Activated CD4-positive, alpha-beta T cell treated with anti-CD3 and anti-CD28 coated beads for 24 hours (primary cell): ENCODE data around the gene ARHGEF40.

Experiments used
- DNase-seq, 2 donors: peaks; one replicate each; pipeline ENCODE4 v3.0.0-alpha.2; 2020; ENCODE audit warnings: low read depth in 2 of 2

The ARHGEF40 gene

DNA sequence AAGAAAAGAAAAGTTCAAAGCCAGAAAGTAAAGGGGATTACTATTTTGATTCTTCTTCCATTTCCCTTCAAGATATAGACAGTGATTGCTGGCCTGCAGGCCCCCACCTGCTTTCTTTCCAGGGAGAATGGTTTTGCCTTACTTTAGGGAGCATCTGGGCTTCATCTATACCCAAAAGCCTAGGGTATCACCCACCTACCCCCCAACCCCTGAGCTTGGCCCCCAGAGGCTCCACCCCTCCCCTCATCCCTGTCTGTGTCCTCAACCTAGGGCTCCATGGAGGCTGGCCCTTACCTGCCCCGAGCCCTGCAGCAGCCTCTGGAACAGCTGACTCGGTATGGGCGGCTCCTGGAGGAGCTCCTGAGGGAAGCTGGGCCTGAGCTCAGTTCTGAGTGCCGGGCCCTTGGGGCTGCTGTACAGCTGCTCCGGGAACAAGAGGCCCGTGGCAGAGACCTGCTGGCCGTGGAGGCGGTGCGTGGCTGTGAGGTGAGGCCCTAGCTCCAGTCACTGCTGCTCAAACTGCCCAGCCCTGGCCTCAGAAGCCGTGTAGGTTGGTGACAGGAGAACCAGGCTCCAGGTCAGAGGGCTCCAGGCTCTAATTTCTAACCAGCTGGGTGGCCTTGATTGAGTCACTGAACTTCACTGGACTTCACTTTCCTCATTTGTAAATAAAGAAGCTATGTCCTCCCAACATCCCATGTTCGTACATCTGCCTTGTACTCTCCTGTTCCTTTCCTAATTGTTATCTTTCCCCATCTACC is 13.6 kb downstream of the ARHGEF40 start:
- no peak for DNase-seq

DNA sequence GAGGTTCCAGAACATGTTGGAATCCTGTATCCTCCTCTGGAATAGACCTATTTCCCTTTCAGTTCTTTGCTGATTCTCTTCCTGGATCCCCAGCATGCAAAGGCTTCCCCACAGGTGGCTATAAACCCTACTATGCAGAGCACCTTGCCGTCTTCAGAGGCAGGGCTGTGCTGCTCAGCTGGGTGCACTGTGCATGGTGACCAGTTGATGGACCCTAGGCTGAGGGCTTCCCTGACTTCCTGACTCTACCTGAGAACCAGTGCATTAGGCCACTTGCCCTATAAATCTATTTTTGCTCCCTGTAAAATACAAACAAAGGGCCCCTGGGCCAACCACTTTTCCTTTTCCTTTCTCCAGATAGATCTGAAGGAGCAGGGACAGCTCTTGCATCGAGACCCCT is 14.3 kb downstream of the ARHGEF40 start:
- DNase-seq, result no peak

DNA sequence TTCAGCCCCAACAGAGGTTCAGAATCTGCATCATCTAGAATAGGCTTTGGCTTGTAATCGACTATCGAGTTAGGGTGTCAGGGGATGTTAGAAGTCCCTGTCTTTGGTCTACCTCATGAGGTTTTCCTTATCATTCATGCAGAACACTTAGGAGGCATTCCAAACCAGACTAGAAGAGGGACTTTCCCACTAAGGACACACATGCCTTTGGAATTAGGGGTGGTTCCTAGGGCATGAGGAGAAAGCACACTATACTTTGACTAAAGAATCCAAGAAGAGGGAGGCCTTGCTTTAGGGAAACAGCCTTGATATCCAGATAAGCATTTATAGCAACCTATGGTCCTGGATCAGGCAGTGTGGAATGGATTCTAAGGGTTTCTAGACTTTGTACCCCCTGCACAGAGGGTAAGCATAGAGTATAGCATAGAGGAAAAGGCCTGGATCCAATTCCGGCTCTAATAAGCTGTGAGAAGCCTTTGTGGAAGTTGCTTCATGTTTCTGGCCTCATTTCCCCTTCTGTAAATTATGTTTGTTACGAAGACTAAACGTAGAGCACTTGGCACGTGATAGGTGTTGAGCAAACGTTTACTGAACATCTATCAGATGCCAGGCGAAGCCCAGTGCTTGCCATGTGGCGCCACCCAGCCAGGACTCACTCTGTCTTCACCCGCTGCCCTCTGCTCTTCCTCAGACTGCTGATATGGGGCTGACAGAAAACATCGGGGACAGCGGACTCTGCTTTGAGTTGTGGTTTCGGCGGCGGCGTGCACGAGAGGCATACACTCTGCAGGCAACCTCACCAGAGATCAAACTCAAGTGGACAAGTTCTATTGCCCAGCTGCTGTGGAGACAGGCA is 15.1 kb downstream of the ARHGEF40 start:
- no peak for DNase-seq

DNA sequence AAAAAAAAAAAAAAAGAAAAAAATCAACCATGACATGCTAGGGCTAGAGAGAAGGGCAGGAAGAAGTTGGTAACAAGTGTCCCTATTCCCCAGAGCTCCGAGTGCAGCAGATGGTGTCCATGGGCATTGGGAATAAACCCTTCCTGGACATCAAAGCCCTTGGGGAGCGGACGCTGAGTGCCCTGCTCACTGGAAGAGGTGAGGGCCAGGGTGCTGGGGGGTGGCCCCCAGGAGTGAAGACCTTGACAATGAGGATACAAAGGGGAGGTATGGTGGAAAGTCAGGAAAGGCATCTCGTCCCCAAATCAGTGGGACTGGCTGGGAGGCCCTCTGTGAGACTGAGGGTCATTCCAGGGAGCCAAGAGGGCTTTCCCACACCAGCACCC is 16.8 kb downstream of the ARHGEF40 start:
- no peak for DNase-seq

DNA sequence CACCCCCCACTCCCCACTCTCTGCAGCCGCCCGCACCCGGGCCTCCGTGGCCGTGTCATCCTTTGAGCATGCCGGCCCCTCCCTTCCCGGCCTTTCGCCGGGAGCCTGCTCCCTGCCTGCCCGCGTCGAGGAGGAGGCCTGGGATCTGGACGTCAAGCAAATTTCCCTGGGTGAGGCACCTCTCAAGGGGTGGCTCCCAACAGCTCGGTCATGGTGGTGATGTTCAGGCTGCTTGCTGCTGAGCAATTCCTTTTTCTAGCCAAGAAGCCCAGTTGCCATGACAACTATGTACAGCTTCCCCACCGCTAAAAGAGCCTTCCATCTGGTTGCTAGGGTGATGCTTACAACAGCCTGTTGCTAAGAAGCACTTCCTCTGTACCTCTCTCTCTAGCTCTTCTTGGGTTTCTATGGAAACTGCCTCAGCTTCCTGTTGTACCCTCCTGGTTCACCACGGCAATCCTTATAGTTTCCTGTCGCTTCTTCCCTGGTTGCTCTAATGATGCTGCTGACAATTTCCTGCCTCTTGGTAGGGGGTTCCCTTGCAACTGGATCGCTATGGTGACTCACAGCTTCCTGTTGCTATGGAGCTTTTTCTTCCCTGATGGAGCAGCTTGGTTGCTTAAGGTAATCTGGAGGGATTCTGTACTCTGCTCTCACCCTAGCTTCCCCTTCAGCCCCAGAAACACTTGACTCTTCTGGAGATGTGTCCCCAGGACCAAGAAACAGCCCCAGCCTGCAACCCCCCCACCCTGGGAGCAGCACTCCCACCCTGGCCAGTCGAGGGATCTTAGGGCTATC is 17.4 kb downstream of the ARHGEF40 start:
- DNase-seq, result no peak

DNA sequence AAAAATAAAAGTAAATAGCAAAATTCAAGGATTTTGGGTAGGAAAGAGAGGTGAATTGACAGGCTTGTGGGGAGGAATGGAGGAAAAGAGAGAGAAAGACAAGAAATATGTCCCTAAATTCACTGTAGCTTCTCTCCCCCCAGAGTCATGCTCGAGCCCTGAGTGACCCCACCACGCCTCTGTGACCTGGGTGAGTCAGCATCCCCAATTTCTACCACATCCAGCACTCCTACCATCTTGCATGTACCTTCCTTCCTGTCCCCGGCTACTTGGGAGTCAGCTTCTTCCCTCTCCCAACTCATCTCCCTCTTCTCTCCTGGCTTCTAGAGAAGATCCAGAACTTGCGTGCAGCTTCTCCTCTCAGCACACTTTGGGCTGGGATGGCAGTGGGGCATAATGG is 18.6 kb downstream of the ARHGEF40 start:
- no peak for DNase-seq

DNA sequence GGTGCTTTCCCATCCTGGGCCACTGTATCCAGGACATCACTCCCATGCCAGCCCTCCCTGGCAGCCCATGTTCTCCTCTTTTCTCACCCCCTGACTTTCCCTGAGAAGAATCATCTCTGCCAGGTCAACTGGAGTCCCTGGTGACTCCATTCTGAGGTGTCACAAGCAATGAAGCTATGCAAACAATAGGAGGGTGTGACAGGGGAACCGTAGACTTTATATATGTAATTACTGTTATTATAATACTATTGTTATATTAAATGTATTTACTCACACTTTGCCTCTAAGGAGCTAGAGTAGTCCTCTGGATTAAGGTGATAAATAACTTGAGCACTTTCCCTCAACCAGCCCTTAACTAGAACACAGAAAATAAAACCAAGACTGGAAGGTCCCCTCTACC is 19.2 kb downstream of the ARHGEF40 start:
- DNase-seq, result no peak

DNA sequence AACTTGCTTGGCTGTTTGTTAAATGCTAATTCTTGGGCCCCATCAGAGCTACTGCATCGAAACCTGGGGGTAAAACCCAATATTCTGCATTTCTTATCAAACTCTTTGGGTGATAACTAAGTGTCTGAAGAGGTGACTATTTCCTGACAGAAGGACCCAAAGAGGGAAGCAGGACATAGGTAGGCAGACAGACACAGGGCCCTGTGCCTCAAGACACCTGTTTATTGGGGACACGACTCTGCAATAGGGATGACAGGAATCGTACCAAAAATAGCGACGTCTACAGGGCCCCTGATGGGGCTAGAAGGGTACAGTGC is 19.7 kb downstream of the ARHGEF40 start:
- no peak for DNase-seq

DNA sequence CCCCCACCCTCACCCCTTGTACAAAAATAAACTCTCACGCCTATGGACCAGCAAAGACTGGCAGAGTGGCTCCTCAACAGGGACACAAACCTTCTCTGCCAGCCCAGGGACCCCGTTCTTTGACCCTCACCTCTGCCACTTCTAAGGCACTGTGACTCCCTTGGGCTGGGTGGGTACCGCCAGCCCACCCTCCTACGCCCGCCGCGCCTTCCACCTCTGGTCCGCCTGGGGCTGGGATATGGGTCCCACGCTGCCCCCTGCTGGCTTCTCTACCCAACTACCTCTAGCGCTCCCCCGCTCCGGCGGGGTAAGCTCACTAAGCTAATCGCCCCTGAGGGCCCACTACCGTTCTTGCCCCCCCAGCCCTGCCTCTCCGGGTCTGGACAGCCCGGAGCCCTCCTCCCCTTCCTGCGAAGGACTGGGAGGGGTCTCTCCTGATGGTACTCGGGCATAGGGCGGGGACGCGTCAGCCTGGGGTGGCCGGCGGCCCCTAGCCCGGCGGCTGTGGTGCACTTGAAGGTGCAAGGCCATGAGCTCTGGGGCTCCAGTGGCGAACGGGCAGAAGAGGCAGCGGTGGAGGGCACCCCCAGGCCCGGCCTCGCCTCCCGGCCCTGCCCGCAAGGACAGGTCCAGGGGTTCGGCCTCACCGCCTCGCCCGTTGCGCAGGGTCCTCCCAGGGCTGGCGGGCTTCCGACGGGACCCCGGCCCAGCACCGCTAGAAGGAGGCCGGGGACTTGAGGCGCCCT is 20.3 kb downstream of the ARHGEF40 start:
- no peak for DNase-seq

DNA sequence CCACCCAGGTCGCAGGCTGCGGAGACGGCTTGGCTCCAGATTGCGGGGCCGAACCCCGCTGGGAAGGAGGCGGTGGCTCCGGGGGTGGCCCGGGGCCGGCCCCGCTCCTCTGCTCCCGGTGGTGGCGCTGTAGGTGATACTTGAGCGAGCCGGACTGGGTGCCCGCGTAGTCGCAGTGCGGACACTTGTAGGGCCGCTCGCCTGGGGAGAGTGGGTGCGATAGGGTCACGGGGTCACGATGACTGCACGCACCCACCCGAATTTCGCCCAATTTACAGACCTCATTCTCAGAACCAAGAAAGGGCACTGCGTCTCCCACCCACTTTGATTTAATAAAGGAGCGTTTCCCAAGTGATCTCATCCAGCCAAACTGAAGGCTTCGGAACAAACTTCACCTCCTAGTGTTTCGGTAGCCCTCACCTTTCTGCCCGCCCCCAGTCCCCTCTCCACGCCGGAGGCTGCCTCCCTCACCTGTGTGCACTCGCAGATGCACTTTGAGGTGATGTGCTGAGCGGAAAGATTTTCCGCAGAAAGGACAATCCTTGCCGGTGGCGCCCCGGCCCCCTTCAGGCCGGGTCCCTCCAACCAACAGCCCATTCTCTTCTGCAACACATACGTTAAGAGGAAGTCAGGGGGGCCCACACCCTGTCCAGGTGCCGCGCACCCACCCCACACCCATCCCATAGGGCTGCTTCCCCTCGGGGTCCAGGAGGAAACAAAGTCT is 21.0 kb downstream of the ARHGEF40 start:
- DNase-seq, result no peak

DNA sequence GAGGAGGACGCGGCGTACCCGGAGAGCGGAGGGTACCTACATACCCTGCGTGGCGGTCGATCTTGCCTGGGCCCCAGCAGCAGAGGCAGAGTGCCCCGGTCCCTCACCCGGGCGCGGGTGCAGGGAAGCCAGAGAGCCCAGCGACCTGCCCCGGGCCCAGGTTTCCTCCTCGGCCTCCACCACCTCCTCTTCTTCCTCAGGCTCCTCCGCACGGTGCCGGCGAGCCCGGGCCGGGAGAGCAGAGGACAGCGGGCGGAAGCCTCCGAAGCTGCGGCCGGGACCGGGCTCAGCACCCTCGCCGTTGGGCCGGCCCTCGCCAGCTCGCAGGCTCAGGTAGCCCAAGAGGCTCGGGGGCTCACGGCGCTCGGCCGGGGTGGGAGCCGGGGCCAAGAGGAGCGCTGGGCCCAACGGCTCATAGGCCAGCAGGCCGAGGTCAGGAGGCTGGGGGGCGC is 21.7 kb downstream of the ARHGEF40 start:
- DNase-seq, result no peak

DNA sequence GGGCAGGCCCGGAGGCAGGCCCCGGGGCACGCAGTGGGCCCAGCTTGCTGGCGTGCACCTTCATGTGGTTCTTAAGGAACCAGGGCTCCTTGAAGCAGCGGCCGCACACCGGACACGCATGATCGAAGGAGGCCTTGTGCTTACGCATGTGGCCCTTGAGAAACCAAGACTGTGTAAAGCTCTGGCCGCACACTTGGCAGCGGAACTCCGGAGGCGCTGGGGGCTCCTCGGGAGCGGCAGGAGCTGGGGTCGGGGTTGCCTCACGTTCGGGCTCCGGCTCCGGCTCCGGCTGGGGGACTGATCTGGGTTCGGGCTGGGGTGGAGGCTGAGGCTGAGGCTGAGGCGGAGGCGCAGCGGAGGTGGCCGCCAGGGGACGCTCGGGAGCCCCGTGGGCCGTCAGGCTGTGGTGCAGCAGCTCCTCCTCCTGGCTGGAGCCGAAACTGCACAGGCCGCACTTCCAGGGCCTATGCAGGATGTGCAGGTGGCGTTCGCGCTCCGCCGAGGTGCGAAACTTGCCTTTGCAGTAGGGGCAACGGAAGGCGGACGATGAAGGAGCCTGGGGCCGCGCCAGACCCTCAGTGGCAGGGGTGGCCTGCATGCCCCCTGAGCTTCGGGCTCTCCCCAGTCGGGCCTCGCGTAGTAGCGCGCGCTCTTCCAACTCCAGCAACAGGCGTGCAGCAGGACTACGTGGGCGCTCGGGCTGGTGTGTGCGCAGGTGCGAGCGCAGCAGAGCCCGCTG is 22.3 kb downstream of the ARHGEF40 start:
- peak; percentile 91 to 92 for DNase-seq

DNA sequence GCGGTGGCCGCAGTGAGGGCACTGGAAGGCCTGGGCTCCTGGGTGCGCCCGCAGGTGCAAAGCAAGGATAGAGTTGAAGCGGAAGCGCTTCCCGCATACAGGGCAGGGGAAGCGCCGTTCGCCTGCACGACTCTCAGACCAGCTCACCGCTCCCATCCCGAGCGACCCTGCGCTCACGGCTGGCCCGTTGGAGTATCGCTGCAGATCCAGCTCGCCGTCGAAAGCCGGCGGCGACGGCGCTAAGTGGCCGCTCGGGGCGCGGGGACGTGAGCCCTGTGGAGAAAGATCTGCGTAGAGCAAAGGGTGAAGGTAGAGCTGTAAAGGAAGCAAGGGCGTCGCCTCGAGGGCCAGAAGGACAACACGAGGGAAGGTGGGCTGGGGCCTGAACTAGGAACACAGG is 22.9 kb downstream of the ARHGEF40 start:
- no peak for DNase-seq

DNA sequence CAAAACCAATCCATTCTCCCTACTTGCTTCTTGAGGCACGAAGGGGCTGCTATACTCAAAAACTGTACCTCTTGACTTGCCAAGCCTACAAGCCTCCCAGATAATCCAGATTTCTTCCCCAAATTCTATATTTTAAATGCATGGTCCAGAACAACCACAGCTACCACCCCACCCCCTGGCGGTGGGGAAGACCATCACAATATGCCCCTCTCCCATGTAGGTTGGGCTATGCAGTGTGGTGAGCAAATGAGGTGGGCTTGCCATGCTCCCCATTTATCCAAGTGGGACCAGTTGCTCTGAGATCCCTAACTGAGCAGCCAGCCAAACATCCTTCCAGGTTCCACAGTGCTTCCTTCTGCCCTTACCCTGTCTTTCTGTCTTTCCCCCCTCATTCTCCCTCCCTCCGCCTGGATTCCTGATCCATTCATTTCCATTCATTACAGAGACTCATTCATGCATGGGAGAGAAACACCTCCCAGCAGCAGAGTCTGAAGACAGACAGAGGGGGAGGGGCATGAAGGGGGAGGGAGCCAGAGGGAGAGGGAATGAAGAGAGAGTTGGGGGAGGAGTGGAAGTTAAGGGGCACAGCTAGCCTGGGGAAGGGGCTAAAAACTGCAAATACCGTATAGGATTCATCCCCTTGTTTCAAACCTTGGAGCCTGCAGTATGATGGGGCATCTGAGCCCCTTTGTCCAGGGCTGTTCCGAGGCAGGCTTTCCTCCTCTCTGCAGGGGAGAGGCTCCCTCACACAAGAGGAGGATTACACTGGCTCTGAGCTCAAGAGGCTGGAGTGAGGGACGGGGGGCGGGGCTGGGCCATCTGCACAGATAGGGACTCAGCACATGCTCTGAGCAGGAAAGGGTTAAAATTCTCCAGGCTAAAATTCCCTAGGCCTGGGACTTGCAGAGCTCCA is 23.9 kb downstream of the ARHGEF40 start:
- no peak for DNase-seq

DNA sequence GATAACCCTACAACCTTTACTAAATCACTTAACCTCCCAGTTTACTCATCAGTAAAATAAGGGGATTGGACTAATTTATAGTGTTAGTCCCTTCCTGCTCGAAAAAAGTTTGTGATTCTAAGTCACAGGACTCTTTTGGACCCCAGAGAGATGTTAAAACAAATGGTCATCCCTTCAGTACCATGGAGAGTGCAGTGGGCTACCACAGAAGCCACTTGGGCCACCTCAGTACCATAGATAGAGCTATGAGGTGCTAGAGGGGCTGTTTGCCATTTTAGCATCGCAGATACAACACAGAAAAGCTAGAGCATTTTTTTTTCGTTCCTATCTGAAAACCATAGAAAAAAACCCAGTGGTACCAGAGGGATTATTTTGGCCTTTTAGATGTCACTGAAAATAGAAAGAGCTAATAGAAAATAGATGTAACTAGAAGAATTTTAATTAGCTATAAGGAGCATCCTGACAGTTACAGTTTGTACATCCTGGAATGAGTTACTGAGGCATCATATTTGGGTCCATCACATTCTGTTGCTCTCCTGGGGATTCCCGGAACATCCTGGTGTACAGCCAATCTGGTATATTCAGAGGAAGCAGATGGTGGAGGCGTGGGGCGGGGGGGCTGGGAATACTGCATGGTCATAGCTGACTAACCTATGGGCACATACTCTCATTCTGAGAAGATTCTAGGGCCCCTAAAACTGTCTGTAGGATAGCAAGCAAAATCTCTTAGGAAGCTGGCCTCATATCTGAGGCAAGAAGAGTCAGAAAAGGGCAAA is 25.5 kb downstream of the ARHGEF40 start:
- DNase-seq, result no peak

DNA sequence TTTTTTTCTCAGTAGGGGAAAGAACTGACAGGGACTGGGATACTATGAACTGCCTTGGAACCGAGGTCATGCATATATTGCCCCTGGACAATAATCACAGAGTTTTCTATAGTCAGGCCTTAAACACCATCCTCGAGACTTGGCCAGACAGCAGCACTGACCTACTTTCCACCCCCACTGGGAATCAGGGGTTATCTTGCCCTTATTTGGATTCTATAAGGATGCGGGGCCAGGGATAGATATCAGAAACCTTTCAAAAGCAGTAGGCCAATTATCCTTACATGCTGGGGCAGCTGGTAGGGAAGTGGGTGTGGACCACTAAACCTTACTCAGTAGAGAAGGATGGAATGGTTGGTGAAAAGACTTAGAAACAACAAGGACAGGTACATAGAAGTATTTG is 26.3 kb downstream of the ARHGEF40 start:
- DNase-seq, result no peak

DNA sequence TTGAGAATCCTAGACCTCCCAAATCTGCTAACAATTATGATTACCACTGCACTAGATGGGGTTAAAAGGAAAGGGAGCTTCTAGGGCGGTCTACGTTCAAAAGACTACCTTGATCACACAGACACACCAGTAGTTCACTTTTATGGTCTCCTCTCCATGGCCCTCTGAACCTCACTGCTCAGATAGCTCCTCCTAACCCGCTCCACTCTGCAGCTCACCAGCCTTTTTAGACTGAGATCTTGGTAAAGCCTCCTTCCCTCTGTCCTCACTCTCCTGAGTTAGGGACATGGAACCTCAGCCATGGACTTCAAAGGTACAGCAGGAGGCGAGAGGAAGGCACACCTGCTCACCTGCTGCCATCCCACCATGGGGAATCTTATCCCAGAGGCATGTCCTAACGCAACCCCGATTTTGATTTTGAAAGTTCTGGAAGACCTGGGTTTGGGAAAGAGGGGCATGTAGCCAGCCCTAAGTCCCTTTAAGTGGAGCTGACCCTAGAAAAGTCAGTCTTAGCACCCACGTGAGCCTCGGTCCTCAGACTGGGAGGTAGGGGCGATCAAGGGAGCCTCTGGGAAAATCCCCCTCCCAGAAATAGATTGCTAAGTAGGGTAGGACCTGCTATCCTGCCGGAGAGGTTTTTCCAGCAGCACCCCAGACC is 27.0 kb downstream of the ARHGEF40 start:
- no peak for DNase-seq

DNA sequence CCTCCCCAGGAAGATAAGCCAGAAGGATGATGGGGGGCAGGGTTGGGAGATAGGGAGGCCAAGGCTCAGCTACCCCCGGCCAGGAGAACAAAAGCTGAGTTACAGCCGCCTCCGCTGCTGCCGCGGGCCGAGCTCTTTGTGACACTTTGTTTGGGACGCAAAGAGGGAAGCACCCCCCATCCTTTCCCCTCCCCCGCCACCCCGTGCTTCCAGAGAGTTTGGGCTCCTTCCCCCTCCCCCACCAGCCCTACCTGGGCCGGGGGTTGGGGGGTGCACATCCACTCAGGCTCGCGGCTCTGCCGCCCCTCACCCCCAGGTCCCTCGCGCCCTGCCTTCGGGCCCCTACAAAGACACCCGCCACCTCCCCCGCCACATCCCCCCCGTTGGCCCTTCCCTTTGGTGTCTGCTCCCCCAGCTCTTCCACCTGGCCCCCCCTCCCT is 27.6 kb downstream of the ARHGEF40 start:
- DNase-seq, result no peak
